WTC11 (cell line): ENCODE results near the gene LRRN1. TPM values are rescaled to one million over a fixed set of nuclear protein-coding genes. Genes with fewer than 3 reads are reported as not detected.
A peak's percentile ranks its signal among the peaks of the same experiment; 100 is the strongest.

Source experiments
- ATAC-seq: fragments of 200-7000 bp; cut with Tn5 transposase; 2 replicates; pipeline ENCODE4 v1.10.0; 2021; ENCODE audit warnings: mild to moderate bottlenecking, moderate library complexity
- CTCF ChIA-PET: fragments of 300-600 bp; sonication (Branson Sonifier 250); formaldehyde crosslinking; loops from one replicate; lab custom pipeline; 2021; ENCODE audit warnings: antibody characterized with exemption; lab: Charles Lee
- POLR2A ChIA-PET: fragments of 350-600 bp; sonication (Branson Sonifier 250); formaldehyde crosslinking; loops from one replicate; lab custom pipeline; 2021; ENCODE audit warnings: antibody characterized with exemption; lab: Charles Lee
- DNase-seq: peaks from one replicate; pipeline ENCODE4 v3.0.0; 2021; ENCODE audit warnings: low spot score
- H3K27ac Mint-ChIP-seq: 2 replicates; pipeline ENCODE4 v1.8.0; 2021; ENCODE audit warnings: mixed read lengths
- H3K27me3 Mint-ChIP-seq: 2 replicates; pipeline ENCODE4 v1.8.0; 2021; ENCODE audit warnings: low read depth, mild to moderate bottlenecking, moderate library complexity, mixed read lengths
- H3K36me3 Mint-ChIP-seq: 2 replicates; pipeline ENCODE4 v1.8.0; 2021; ENCODE audit warnings: mixed read lengths
- H3K4me1 Mint-ChIP-seq: 2 replicates; pipeline ENCODE4 v1.8.0; 2022; ENCODE audit warnings: mixed read lengths
- H3K4me3 Mint-ChIP-seq: 2 replicates; pipeline ENCODE4 v1.8.0; 2021; ENCODE audit warnings: mild to moderate bottlenecking, moderate library complexity, mixed read lengths
- H3K9me3 Mint-ChIP-seq: 2 replicates; pipeline ENCODE4 v1.8.0; 2021; ENCODE audit warnings: mixed read lengths
- ATF2 ChIP-seq: sonication (generic); formaldehyde crosslinking; IDR thresholded peaks from 2 replicates; pipeline ENCODE4 v1.8.1; 2022; ENCODE audit warnings: low read depth, missing genetic modification reagents, borderline replicate concordance
- ATF6 ChIP-seq: sonication (generic); formaldehyde crosslinking; IDR thresholded peaks from 2 replicates; pipeline ENCODE4 v1.8.1; 2023; ENCODE audit warnings: mild to moderate bottlenecking, missing genetic modification reagents
- CREM ChIP-seq: sonication (generic); formaldehyde crosslinking; IDR thresholded peaks from 2 replicates; pipeline ENCODE4 v1.8.1; 2022; ENCODE audit warnings: mild to moderate bottlenecking, missing genetic modification reagents, moderate library complexity
- ELF4 ChIP-seq: sonication (generic); formaldehyde crosslinking; IDR thresholded peaks from 2 replicates; pipeline ENCODE4 v1.8.1; 2022; ENCODE audit warnings: low read depth, mild to moderate bottlenecking, moderate library complexity, missing genetic modification reagents
- FOXP4 ChIP-seq: sonication (generic); formaldehyde crosslinking; IDR thresholded peaks from 2 replicates; pipeline ENCODE4 v1.8.0; 2022; ENCODE audit warnings: mild to moderate bottlenecking, missing genetic modification reagents
- HMGA2 ChIP-seq: fragments of 250-450 bp; sonication (Bioruptor Pico); IDR thresholded peaks from 2 replicates; pipeline ENCODE4 v1.4.0; 2021; ENCODE audit warnings: mild to moderate bottlenecking, moderate library complexity
- IRF2 ChIP-seq: sonication (generic); formaldehyde crosslinking; IDR thresholded peaks from 2 replicates; pipeline ENCODE4 v1.8.0; 2022; ENCODE audit warnings: low read depth, missing genetic modification reagents, borderline replicate concordance
- KAT7 ChIP-seq: sonication (generic); formaldehyde crosslinking; IDR thresholded peaks from 2 replicates; pipeline ENCODE4 v1.8.1; 2023; ENCODE audit warnings: missing genetic modification reagents, mild to moderate bottlenecking, borderline replicate concordance
- MAX ChIP-seq: sonication (generic); formaldehyde crosslinking; IDR thresholded peaks from 2 replicates; pipeline ENCODE4 v1.8.0; 2022; ENCODE audit warnings: mild to moderate bottlenecking, missing genetic modification reagents
- MYBL2 ChIP-seq: sonication (generic); formaldehyde crosslinking; IDR thresholded peaks from 2 replicates; pipeline ENCODE4 v1.8.1; 2023; ENCODE audit warnings: mild to moderate bottlenecking, moderate library complexity, missing genetic modification reagents
- NFE2L1 ChIP-seq: sonication (generic); formaldehyde crosslinking; IDR thresholded peaks from 2 replicates; pipeline ENCODE4 v1.8.1; 2023; ENCODE audit warnings: missing genetic modification reagents
- NR2C2 ChIP-seq: sonication (generic); formaldehyde crosslinking; IDR thresholded peaks from 2 replicates; pipeline ENCODE4 v1.8.0; 2022; ENCODE audit warnings: mild to moderate bottlenecking, missing genetic modification reagents
- PRDM15 ChIP-seq: sonication (generic); formaldehyde crosslinking; IDR thresholded peaks from 2 replicates; pipeline ENCODE4 v1.8.0; 2022; ENCODE audit warnings: missing genetic modification reagents
- PRRX2 ChIP-seq: fragments of 250-450 bp; sonication (Bioruptor Pico); IDR thresholded peaks from 2 replicates; pipeline ENCODE4 v1.8.0; 2021; ENCODE audit warnings: mild to moderate bottlenecking
- ZBTB21 ChIP-seq: sonication (generic); formaldehyde crosslinking; IDR thresholded peaks from 2 replicates; pipeline ENCODE4 v1.8.1; 2023; ENCODE audit warnings: mild to moderate bottlenecking, missing genetic modification reagents, borderline replicate concordance
- ZNF219 ChIP-seq: sonication (generic); formaldehyde crosslinking; IDR thresholded peaks from 2 replicates; pipeline ENCODE4 v1.8.0; 2023; ENCODE audit warnings: missing genetic modification reagents, mild to moderate bottlenecking, borderline replicate concordance
- ZNF317 ChIP-seq: sonication (generic); formaldehyde crosslinking; IDR thresholded peaks from 2 replicates; pipeline ENCODE4 v1.8.1; 2023; ENCODE audit warnings: low read depth, mild to moderate bottlenecking, moderate library complexity, missing genetic modification reagents, borderline replicate concordance
- ZNF671 ChIP-seq: fragments of 250-450 bp; sonication (Bioruptor Pico); IDR thresholded peaks from 2 replicates; pipeline ENCODE4 v1.8.0; 2021; ENCODE audit warnings: mild to moderate bottlenecking
- total RNA-seq: library from RNA; stranded (reverse); gene quantifications from 3 replicates; pipeline ENCODE4 v1.2.3, GENCODE V29; 2021
- TF ChIP-seq, protein P1 (sequence below): sonication (generic); formaldehyde crosslinking; IDR thresholded peaks from 2 replicates; pipeline ENCODE4 v1.8.0; 2023; ENCODE audit warnings: missing genetic modification reagents, mild to moderate bottlenecking, borderline replicate concordance

The LRRN1 gene
- total RNA-seq, 1 experiment from 2014 or later = 114 TPM

DNA sequence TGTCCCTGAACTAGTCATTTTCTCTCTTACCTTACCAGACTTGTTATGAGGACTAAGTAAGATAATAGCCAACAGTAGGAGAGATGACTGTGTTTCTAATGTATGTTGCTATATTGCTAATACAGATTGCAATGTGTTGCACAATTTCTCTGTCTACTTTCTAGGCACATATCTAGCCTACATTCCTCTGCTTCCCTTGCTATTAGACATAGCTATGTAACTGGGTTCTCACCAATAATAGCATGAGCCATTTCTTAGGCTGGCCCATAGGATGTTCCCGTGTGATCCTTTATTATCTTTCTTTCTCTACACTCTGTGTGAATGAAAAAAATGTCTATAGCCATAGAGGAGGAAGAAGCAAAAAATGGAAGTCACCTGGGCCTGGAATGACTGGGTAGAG lies 6.8 kb upstream of the LRRN1 start (continued):
- TF ChIP-seq ATF2 (no peak), MAX (CRISPR knock-in tag) (no peak), HMGA2 (CRISPR knock-in tag) (no peak), CREM (CRISPR knock-in tag) (no peak)
- TF ChIP-seq, all 79 proteins: peak for 0

- TF ChIP-seq MYBL2 (CRISPR knock-in tag) (0 out of 2 replicates have a peak, but pooled peaks have one; percentile 12), ZNF219 (CRISPR knock-in tag) (no peak), FOXP4 (CRISPR knock-in tag) (0 out of 2 replicates have a peak, but pooled peaks have one; percentile 5)
- TF ChIP-seq, protein P1, sequence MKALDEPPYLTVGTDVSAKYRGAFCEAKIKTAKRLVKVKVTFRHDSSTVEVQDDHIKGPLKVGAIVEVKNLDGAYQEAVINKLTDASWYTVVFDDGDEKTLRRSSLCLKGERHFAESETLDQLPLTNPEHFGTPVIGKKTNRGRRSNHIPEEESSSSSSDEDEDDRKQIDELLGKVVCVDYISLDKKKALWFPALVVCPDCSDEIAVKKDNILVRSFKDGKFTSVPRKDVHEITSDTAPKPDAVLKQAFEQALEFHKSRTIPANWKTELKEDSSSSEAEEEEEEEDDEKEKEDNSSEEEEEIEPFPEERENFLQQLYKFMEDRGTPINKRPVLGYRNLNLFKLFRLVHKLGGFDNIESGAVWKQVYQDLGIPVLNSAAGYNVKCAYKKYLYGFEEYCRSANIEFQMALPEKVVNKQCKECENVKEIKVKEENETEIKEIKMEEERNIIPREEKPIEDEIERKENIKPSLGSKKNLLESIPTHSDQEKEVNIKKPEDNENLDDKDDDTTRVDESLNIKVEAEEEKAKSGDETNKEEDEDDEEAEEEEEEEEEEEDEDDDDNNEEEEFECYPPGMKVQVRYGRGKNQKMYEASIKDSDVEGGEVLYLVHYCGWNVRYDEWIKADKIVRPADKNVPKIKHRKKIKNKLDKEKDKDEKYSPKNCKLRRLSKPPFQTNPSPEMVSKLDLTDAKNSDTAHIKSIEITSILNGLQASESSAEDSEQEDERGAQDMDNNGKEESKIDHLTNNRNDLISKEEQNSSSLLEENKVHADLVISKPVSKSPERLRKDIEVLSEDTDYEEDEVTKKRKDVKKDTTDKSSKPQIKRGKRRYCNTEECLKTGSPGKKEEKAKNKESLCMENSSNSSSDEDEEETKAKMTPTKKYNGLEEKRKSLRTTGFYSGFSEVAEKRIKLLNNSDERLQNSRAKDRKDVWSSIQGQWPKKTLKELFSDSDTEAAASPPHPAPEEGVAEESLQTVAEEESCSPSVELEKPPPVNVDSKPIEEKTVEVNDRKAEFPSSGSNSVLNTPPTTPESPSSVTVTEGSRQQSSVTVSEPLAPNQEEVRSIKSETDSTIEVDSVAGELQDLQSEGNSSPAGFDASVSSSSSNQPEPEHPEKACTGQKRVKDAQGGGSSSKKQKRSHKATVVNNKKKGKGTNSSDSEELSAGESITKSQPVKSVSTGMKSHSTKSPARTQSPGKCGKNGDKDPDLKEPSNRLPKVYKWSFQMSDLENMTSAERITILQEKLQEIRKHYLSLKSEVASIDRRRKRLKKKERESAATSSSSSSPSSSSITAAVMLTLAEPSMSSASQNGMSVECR (CRISPR knock-in tag) = peak; percentile 4; the same call in 1 of the 2 replicates
- peaks cover 18% of the 10 kb centered on the region for H3K36me3 Mint-ChIP-seq
- peaks cover 37% of the 10 kb centered on the region for H3K4me1 Mint-ChIP-seq
- peaks cover 13% of the 10 kb centered on the region for H3K9me3 Mint-ChIP-seq
- H3K27me3 Mint-ChIP-seq = peaks cover 22% of the 10 kb centered on the region
- H3K27ac Mint-ChIP-seq = peak overlapping the region; percentile 98
- ATAC-seq (peak; percentile 55), DNase-seq (peak; percentile 67)
- ChIA-PET POLR2A (interaction anchor here (1.3 to 3.0 kb wide), 2 partner anchors 10 to 11 kb away, joined by 7 to 8 read pairs; no protein-coding TSS in a partner anchor), CTCF (no interaction called here)
- H3K4me3 Mint-ChIP-seq = peak overlapping the region; percentile 89
Observed at GRCh38 chr3:3798631-3799113, 559 bp upstream of the LRRN1 start.

DNA sequence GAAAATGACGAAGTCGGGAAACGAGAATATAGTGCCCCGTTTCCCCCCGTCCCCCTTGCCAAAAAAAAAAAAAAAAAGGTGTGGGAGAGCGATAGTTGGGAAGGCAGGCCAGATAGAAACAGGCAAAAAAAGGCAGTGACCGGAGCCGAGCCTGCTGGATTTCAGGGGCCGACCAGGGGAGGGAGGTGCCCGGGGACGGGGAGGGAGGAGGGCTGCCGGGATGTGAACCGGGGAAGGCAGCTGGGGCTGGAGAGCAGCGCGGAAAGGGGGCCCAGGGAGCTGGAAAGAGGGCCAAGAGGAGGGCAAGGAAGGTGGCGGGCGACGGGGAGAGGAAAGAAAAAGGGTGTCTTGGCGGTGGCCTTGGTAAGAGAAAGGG lies 837 bp downstream of the LRRN1 start:
- H3K36me3 Mint-ChIP-seq = peaks cover 18% of the 10 kb centered on the region
- peak overlapping the region; percentile 68 for H3K27ac Mint-ChIP-seq
- DNase-seq (peak; percentile 30), ATAC-seq (no peak)
- peaks cover 5% of the 10 kb centered on the region; the same call in 1 of the 2 replicates for H3K9me3 Mint-ChIP-seq
- H3K27me3 Mint-ChIP-seq = peaks cover 22% of the 10 kb centered on the region
- ChIA-PET POLR2A (interaction anchor here (0.7 to 3.0 kb wide), 2 partner anchors 8 to 619 kb away, joined by 6 to 8 read pairs; no protein-coding TSS in a partner anchor), CTCF (interaction anchor here (0.6 kb wide), 1 partner anchor 198 kb away, joined by 5 read pairs; no protein-coding TSS in a partner anchor)
- H3K4me3 Mint-ChIP-seq = peak overlapping the region; percentile 83
- peaks cover 51% of the 10 kb centered on the region for H3K4me1 Mint-ChIP-seq
- no peak for TF ChIP-seq ELF4 (CRISPR knock-in tag)
- no peak for TF ChIP-seq ATF6 (CRISPR knock-in tag)
- TF ChIP-seq IRF2 (CRISPR knock-in tag) = no peak
- TF ChIP-seq ZBTB21 = no peak
- no peak for TF ChIP-seq ZNF317 (CRISPR knock-in tag)
- no peak for TF ChIP-seq PRDM15 (CRISPR knock-in tag)
- no peak for TF ChIP-seq NFE2L1 (CRISPR knock-in tag)
- TF ChIP-seq KAT7 (CRISPR knock-in tag) = no peak
- no peak for TF ChIP-seq PRRX2 (CRISPR knock-in tag)
- TF ChIP-seq NR2C2 (CRISPR knock-in tag) = no peak
- no peak for TF ChIP-seq ZNF671
